Measurements from ENCODE around the gene CAPRIN1.
A peak's percentile ranks its signal among the peaks of the same experiment; 100 is the strongest.
"Not testable (repeated sequence)": the region's sequence is repeated elsewhere in the genome, so short reads cannot be mapped to it uniquely, and the experiment has no call there.

The CAPRIN1 gene

DNA sequence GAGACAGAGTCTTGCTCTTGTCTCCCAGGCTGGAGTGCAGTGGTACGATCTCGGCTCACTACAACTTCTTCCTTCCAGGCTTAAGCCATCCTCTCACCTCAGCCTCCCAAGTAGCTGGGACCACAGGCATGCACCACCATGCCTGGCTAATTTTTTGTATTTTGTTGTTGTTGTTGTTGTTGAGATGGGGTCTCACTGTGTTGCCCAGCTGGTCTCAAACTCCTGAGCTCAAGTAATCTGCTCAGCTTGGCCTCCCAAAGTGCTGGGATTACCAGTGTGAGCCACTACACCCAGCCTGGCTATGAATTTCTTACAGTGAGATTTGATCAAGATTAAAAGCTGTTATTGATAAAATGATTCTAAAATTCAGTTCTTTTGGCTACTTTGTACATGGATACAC lies 43.4 kb downstream of the CAPRIN1 start:
- DNase-seq: not testable (repeated sequence)

DNA sequence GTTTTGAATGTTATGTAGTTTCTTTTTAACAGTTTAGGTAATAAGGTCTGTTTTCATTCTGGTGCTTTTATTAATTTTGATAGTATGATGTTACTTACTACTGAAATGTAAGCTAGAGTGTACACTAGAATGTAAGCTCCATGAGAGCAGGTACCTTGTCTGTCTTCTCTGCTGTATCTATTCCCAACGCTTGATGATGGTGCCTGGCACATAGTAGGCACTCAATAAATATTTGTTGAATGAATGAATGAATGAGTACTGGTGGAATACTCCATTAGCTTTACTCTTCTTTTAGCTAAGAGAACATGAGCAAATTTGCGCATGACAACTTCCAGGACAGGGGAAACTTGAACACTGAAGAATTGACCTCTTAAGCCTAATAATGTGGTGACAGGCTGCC lies 47.3 kb downstream of the CAPRIN1 start:
- DNase-seq: no peak

DNA sequence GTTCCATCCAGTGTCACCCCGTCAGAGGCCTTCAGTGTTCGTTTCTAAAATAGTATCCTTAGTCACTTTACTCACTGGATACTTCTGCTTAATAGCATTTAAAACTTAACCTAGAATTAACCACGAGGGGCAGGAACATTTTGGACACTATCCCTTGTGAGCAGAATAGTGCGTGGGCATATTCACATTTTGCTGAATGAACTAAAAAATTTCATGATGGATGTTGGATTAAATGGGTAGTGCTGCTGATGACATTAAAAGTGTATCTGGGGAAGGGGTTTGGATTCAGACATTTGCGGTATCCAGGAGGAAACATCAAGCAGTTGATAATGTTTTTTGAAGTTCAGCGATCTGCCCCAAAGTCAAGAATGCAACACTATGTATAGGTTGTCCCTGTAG lies 53.1 kb downstream of the CAPRIN1 start:
- DNase-seq: no peak

DNA sequence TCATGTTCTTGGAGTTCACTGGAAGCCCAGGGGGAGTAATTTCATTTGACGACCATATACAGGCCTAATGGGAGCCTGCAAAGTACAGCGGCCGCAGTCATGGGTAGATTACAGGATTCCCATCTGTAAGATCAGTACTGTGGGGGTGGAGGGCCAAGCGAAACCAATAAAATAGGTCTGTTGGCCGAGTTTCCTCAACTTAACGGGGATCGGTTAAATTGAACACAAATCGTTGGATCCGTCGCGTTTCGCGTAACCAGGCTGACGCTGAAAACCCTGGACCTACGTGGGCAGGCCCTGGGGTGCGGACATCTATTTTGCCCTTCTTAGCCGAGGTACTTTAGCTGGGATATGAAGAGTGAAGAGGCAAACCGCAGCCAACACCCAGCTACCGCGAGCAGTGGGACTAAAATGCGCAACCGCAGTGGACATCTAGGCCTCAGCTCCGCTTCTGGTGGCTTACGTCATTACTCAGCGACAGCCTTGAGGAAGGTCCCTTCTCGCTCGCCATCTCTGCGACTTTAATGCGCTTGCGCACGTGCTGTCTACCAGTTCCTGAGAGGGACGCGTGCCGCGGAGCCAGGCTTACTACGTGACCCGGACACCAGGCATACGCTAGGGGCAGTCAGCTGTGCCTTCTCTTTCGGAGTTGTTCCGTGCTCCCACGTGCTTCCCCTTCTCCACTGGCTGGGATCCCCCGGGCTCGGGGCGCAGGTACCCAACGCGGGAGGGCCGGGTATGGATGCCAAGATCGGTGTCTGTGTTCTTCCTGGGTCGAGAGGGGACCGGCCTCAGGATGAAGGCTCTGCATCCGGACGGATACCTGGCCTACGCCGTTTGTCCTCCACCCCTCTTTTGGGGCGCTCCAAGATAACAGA lies 53.8 kb downstream of the CAPRIN1 start, which contains the start of gene NAT10:
Gene NAT10 (plus strand): TSS at position 551 of the 878 bp plus-strand sequence. CDS start 2,597 bp downstream, outside the sequence.
- peak; percentile 87 to 99 (median 97) for DNase-seq

DNA sequence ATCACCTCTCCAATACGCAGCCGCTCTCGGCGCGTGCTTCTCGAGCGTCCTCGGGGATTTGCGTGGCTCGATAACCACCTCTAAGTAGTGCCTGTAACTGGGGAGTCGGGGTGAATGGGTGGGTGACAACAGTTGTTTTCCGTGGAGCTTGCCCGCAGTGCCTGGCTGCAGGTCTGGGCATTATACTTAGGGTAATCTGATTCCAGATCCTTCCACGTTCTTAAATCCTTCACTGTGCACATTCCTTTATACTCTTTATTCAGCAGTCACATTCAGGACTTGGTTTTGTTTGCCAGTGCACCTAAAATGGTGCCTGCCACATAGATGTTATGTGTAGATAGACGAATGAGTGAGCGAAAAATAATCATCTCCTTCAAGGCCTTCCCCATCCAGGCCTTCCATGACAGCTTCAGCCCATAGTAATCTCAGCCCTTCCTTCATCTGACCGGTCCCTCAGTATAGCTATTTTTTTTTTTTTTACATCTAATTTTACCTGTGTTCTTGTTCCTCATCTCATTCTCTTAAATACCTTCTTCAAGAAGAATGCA lies 54.5 kb downstream of the CAPRIN1 start:
- peak in 1 of 5 experiments; percentile 46 for DNase-seq

DNA sequence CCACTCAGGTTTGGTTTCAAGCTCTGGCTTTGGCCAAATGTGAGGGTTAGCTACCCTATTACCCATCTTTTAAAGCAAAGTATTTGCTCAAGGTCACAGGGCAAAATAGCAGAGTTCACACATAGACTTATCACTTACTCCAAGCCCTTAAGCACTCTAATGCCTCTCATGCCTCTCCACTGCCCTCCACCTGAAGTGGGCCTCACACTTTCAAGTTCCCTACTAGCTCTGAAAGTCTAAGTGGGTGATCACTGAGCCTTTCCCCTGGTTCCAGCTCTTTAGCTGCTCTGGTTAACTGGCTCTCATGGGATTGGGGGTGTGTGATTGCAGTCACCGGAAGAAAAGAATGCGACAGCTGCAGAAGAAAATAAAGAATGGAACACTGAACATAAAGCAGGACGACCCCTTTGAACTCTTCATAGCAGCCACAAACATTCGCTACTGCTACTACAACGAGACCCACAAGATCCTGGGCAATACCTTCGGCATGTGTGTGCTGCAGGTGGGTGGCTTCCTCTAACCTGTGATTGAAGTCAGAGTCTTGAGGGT lies 60.3 kb downstream of the CAPRIN1 start:
- DNase-seq: no peak

DNA sequence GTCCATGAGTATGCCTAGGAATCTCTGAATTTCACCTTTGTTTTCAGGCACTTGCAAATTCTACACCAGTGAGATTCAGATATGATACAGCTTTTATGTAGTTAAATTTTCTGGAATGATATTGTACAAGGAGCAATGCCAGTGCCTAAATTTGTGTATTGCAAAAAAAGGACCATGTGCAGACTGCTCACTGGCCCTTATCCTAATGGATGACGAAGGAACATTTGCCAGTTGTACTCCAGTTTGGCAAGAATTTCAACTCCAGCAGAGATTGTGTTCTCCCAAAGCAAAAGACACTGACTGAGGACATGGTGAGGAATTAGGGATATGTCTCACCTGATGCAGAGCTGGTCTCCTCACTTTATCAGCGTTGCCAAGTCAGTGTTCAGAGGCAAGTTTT lies 62.5 kb downstream of the CAPRIN1 start:
- no peak for DNase-seq

DNA sequence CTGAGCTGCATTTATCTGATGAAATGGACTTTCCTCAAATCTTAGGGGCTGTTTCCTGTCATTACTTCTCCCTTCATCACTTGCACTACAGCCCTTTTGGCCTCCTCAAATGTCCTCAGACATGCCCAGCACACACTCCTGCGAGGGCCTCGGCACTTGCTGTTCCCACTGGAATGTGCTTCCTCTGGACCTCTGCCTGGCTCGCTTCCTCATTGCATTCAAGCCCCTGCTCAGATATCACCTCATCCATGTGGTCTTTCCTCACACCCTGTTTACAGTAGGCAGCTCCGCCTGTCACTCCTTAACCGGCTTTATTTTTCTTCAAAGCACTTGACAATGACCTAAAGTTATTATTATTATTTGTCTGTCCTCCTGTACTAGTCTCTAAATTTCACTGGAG lies 62.9 kb downstream of the CAPRIN1 start:
- no peak for DNase-seq

DNA sequence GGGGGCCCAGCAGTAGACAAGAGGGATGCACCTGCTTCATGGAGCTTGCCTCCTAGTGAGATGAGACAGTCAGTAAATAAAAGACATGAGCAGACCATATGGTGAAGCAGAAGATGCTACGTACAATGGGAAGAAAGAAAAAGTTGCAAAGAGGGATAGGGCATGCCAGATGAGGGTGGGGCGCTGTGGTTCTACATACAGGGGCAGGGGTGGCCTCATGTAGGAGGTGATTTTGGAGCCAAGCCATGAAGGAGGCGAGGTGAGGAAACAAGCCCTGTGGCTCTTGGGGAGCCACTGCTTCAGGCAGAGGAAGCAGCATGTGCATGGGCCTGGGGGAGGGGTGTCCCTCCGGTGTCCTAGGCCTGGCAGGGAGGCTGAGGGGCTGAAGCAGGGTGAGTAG lies 69.1 kb downstream of the CAPRIN1 start:
- no peak for DNase-seq

DNA sequence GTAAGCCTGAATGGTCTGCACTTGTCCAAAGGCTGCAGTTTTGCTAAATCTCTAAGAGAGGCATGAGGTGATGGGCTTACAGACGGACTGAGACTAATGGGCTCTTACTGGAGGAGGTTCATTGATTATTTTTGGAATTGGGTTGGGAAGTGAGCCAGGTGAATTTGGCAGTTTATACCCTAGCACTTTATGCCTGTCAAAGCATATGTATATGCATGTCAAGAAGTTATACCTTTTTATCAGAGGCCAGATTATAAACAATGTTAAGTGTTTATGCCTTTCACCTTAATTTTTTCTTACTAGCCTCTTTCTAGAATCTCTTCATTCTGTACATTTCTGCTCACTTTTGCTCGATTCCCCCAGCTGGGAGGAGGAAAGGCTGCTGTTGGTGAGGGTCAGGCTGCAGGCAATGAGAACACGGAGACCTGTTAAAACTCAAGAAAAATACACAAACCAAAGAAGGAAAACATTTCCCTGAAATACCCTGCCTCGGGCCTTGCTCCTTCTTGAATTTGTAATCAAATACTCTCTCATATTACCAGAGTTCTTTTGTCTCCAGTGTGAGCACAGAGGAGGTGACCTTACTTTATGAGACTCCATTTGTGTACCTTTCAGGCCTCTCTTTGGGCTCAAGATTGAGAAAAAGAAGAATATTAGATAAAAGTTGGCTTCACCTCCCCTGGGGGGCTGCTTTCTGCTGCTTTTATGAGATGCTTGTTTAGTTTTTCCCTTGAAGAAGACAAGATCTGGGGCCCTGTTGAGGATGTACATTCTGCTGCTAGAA lies 73.5 kb downstream of the CAPRIN1 start:
- DNase-seq: no peak

DNA sequence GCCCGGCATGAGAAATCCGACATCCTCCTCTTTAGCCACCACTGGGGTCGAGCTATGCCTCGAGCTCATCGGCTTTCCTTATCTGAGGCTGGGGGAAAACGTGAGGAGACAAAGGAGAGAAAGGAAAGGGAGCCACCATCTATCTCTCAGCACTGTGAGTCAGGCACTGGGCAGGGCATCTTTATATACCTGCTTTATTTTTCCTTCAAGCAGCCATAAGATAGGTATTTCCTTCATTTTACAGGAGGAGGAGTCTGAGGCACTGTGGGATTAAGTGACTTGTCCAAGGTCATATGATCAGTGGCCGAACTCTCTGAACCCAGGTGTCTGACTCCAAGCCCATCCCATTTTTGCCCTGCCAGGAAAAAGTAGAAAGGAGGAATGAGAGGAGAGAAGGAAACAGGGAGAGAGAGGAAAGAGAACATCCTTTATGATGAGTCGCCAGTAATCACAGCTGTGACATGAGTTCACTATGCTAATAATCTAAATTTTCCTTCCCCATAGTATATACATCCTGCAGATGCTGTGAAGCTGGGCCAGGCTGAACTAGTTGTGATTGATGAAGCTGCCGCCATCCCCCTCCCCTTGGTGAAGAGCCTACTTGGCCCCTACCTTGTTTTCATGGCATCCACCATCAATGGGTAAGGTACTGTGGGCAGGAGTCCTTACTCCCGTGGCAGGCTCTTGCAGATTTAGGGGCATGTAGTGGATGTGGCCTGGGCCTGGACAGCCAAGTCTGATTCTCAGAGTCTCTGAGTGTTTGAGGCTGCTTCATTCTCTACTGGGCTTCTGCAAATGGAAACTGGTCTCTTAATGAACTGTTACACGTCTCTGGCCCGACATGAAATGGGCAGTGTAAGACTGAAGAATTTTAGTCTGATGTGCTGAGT lies 75.7 kb downstream of the CAPRIN1 start:
- DNase-seq: no peak

DNA sequence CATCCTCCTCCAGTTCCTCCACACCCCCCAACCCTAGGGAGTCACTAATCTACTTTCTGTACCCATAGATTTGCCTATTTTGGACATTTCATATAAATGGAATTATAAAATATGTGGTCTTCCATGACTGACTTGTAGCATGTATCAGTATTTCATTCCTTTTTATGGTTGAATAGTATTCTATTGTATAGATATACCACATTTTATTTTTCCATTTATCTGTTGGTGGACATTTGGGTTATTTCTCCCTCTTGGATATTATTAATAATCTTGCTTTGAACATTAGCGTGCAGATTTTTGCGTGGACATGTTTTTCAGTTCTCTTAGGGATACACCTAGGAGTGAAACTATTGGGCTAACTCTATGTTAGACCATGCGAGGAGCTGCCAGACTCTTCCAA lies 77.3 kb downstream of the CAPRIN1 start:
- no peak for DNase-seq

DNA sequence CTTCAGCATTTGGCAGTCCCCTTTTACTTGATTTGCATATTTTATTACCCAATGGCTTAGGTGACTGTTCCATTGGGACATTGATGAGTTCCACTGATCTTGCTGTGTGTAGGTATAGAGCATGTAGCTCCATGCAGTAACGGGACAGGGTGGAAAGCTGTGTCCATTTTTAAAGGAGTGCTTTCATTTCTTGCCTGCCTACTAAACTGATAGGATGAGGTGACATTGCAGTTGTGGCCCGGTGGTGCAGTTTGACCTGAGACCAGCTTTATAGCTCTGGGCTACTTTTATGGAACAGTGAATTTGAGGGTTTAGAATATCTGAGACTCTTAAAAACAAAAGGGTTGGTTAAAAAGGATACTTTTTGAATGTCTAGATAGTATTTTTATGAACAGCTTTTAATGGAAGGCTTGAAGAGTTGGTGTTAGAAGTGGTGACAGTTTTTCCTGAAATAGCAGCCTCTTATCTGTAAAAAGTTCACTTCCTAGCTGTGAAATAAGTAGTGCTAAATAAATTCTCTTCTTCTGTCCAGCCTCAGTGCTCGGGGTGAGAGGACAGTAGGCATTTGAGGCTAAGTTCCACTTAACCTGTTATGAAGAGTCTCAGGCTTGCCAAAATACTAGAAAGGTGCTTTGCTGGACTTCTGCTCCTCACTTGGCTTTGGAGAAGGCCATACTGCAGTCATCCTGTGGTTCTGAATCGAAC lies 80.9 kb downstream of the CAPRIN1 start:
- DNase-seq: no peak

DNA sequence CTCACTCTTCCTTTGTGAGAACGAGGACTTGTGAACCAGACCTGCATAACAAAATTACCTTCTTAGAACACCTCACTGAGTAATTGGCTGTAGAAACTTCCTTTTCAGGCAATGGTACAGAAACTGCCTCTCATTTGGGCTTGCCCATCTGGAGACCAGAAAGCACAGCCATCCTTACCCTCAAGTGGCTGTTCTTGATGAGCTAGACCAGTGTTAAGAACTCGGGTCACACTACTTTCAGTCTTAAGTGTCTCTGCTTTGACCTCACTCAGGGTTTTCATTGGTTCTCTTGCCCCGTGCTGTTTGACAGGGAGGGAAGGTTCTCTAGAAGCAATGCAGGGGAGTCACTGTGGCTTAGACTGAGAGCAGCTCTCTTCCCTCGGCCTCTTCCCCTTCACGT lies 83.2 kb downstream of the CAPRIN1 start:
- peak in 1 of 5 experiments; percentile 59 for DNase-seq

DNA sequence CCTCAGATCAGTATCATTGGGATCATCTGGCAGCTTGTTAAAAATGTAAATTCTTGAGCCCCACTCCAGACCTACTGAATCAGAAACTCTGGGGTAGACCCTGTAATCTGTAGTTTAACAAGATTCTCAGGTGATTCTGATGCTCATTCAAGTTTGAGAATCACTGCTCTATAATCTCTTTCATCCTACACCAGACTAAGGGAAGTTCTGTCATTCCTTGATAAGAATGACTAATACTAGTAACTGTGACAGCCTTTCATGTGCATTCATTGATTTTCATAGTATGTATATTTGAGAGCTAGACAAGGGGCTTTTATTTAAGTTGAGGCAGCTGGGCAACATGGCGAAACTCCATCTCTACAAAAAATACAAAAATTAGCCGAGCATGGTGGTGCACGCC lies 83.9 kb downstream of the CAPRIN1 start:
- peak in 1 of 5 experiments; percentile 38 for DNase-seq

DNA sequence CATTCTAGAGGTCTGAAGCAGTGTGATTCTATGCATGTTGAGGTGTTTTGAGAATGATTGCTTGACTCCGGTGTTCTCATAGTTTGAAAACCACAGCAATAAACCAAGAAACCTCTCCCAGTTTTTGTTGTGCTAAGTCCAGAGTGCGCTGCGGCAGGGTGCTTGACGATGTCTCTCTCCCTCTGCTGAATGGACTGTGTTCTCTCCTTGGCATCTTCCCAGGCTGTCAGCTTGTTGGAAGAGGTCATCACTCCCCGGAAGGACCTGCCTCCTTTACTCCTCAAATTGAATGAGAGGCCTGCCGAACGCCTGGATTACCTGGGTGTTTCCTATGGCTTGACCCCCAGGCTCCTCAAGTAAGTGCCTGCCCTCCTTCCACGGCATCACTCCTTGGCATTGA lies 84.9 kb downstream of the CAPRIN1 start:
- DNase-seq: no peak

DNA sequence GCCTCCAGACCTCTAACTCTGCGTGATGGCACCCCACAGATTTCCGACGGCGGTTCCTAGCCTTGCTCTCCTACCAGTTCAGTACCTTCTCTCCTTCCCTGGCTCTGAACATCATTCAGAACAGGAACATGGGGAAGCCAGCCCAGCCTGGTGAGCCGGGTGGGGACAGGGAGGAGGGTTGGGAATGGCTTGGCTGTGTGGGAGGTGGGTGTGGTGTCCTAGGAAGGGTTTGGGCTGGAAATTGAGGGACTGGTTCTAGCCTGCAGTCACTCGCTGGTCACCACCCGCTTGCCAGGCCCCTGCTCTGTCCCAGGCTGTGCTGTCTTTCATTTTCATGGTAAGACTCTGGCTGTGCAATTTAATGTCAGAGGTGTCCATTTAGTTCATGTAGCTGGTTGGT lies 87.8 kb downstream of the CAPRIN1 start:
- no peak for DNase-seq

DNA sequence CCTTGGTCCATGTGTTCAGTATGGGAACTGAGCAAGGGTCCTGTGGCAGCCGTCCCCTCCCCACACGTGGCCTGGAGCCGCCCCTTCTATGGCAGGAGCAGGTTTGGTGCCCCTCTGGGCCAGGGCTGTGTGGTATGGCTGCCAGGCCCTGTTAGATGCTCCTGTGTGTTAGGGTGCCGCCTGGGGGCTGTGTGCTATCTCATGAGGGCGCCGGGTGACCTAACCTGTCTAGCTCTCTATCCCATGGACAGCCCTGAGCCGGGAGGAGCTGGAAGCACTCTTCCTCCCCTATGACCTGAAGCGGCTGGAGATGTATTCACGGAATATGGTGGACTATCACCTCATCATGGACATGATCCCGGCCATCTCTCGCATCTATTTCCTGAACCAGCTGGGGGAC lies 88.6 kb downstream of the CAPRIN1 start:
- no peak for DNase-seq

DNA sequence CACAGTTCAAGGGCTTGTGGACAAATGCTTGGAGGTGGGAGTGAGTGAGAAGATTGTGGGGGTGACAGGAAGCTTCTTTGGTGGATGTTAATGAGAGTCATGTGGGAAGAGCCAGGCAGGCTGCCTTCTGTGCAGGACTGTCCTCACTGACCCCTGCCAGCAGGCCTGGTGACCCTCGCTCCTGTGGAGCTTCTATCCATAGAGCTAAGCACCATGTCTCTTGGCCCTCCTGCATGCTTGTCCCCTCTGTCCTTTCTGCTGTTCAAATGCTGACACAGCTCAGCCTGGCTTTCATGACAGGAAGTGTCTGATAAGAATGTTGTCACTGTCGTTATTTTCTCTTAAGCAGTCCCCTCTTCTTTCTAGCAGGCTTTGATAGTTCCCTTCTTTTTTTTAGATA lies 91.5 kb downstream of the CAPRIN1 start:
- no peak for DNase-seq

DNA sequence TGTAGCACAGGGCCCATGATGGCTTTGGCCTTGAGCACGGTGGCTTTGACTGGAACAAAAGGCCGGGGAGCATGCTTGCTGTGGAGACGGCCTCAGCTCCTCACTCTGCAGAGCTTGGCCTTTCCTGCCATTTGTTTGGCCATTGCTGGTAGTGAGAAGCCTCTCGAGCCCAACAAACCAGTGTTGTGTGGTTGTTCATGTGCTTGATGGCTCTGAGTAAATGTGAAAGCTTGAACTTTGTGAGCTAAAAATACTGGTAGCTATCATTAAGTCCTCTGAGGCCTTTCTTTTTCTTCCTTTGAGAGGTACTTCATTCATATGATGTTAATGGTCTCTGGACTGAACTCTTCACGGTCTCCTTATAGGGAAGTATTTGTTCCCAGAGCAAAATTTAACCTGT lies 93.5 kb downstream of the CAPRIN1 start:
- no peak for DNase-seq

DNA sequence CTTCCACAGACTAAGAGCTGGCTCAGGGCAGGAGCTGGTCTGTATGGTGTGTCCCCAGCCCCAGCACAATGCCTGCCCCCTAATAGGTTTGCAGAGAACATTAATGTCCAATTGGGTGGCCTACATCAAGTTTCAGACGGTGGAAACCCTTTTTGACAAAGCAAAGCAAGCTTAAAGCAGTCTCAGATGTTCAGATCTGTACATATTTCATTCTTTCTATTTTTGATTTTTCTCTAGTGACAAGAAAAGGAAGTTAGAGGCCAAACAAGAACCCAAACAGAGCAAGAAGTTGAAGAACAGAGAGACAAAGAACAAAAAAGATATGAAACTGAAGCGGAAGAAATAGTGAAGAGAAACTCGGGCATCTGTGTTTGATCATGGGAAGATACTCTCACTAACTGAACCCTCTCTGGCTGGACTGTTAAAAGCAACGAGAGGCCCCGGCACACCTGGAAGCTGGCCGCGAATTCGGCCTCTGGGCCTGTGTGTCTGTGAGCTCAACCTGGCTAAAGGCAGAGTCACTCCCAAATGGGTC lies 94.4 kb downstream of the CAPRIN1 start:
- DNase-seq: no peak
